GM20000 (cell line): Measurements from ENCODE around the gene ZNF487.
A peak's percentile ranks its signal among the peaks of the same experiment; 100 is the strongest.

ENCODE experiments used
- DNase-seq: peaks from one replicate; pipeline ENCODE4 v3.0.0; 2012; ENCODE audit warnings: low spot score
- CTCF ChIP-seq: IDR thresholded peaks from 2 replicates; pipeline ENCODE4 v1.5.1; 2012; ENCODE audit warnings: mild to moderate bottlenecking, control low read depth; ENCODE audit errors: extremely low read depth, missing control alignments

The ZNF487 gene

GRCh38 chr10:43407576-43408330, 29.2 kb upstream of the ZNF487 start:
- no peak for TF ChIP-seq CTCF
- peak; percentile 94 for DNase-seq

GRCh38 chr10:43408331-43408709, 28.6 kb upstream of the ZNF487 start:
- DNase-seq, result no peak
- TF ChIP-seq CTCF, result no peak

- DNase-seq, result peak; percentile 96
- no peak for TF ChIP-seq CTCF
Measured at GRCh38 chr10:43408710-43409384, 28.1 kb upstream of the ZNF487 start, which contains the start of gene HNRNPF. HNRNPF (minus strand) TSS chr10:43409186; CDS start chr10:43387884, 21,302 bp downstream.

GRCh38 chr10:43409385-43410109, 27.4 kb upstream of the ZNF487 start:
- no peak for TF ChIP-seq CTCF
- DNase-seq, result no peak

GRCh38 chr10:43410345-43410744, 26.6 kb upstream of the ZNF487 start:
- no peak for TF ChIP-seq CTCF
- no peak for DNase-seq

- TF ChIP-seq CTCF, result no peak
- DNase-seq, result no peak
Measured at GRCh38 chr10:43411536-43411935, 25.4 kb upstream of the ZNF487 start.

- TF ChIP-seq CTCF, result no peak
- no peak for DNase-seq
Measured at GRCh38 chr10:43415544-43415943, 21.4 kb upstream of the ZNF487 start.
